ENCODE data around the gene AKR1C2. TPM values are rescaled to one million over a fixed set of nuclear protein-coding genes. Genes with fewer than 3 reads are reported as not detected.
"Not testable (repeated sequence)": the region's sequence is repeated elsewhere in the genome, so short reads cannot be mapped to it uniquely, and the experiment has no call there.

Gene AKR1C2
- total RNA-seq, 1 donor = 5.2 TPM

DNA sequence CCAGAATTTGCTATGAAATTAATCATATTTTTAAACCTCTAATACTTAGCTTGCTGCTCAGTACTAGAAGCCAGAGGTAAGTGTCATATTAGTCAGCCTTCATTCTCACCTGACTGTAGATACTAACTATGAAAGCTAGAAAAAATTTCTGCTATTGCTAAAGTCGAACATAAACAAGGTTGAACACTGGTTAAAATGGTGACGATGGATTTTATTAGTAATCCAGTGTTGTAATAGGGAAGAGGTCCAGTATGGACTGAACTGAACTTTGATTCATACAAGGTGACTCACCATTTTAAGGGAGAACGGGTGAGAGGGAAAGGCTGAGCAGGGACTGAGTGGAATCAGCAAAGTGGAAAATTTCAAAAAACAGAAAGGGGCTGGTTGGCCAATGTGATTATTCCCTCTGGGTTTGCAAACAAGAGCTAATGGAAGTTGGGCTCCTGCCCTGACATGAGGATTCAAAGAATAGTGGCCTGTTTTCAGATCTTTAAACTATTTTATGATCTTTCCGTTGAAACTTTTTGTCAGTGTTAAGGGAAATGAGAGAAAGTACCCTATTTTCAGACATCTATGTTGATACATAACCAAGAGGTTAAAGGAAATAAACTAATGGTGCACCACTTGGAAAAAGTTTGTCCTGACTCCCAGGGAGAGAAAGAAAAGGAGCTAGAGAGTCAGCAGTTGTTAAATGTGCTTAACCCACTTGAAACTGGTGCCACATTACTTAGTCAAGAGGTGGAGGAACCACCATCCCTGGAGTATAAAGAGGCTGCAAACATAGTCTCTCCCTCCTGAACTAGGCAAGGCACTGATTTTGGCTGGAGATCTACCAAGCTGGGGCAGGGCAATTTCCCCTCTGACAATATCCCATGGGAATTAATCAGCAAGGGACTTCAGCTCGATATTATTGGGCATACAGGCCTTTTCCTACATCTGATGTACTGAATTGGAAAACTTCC lies 55.7 kb downstream of the AKR1C2 start:
- TF ChIP-seq CTCF (IDR thresholded peaks at IDR 0.05; ENCODE audit: insufficient read depth, low read depth, low read length) = no peak
- DNase-seq (ENCODE audit: low read depth) = peak; percentile 97
- H3K4me3 ChIP-seq (ENCODE audit: low read depth, low read length) = no peak overlapping the region

DNA sequence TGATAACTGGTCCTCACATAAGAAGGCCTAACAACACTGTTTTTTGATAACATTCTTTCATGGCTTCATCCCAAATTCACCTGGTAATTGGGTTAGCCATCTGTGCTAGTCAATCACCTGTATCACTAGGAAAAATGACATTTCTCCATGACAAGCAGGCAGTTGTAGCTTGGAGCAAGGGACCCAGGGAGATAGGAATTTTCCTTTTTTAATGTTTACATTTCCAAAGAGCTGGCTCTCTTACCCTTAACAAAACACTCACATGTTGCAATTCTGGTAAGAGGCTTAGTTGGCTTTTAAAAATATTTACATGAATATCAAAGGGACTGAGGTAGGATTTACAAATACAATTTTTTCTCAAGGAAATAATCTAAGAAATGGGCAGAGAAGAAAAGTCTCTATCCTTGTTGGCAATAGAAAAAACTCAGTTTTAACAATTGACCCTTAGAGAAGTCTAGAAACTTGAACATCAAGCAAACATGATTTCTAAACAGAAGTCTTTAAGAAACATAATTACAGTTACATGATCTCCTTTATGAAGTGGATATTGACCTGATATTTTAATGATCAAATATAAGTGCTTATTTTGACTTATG lies 56.5 kb downstream of the AKR1C2 start:
- H3K4me3 ChIP-seq (ENCODE audit: low read depth, low read length) = no peak overlapping the region
- TF ChIP-seq CTCF (IDR thresholded peaks at IDR 0.05; ENCODE audit: insufficient read depth, low read depth, low read length) = no peak
- peak; percentile 81 for DNase-seq (ENCODE audit: low read depth)

DNA sequence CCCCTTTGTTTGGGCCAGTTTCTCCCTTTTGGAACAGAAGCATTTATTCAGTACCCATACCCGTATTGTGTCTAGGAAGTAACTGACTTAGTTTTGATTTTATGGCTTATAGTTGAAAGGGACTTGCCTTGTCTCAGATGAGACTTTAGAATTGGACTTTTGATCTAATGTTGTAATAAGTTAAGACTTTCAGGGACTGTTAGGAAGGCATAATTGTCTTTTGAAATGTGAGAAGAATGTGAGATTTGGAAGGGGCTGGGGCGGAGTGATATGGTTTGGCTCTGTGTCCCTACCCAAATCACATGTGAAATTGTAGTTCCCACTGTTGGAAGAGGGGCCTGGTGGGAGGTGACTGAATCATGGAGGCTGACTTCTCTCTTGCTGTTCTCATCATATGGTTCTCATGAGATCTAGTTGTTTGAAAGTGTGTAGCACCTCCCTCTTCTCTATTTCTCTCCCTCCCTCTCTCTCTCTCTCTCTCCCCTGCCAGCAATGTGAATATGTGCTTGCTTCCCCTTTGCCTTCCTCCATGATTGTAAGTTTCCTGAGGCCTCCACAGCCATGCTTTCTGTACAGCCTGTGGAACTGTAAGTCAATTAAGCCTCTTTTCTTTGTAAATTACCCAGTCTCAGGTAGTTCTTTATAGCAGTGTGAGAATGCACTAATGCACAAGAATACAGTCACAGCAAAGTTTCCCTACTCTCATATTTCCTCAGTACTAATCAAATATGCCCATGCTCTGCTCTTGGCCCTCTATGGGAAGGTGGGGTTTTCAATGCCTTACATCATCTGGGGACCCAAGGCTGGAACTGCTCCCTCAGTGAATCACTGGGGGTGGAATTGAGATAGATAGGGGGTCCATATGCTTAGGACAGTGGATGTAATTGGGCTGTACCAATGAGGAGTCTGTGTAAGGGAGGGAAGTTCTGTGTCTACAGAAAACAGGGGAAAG lies 57.6 kb downstream of the AKR1C2 start:
- H3K4me3 ChIP-seq (ENCODE audit: low read depth, low read length) = no peak overlapping the region
- no peak for DNase-seq (ENCODE audit: low read depth)
- TF ChIP-seq CTCF (IDR thresholded peaks at IDR 0.05; ENCODE audit: insufficient read depth, low read depth, low read length) = no peak

DNA sequence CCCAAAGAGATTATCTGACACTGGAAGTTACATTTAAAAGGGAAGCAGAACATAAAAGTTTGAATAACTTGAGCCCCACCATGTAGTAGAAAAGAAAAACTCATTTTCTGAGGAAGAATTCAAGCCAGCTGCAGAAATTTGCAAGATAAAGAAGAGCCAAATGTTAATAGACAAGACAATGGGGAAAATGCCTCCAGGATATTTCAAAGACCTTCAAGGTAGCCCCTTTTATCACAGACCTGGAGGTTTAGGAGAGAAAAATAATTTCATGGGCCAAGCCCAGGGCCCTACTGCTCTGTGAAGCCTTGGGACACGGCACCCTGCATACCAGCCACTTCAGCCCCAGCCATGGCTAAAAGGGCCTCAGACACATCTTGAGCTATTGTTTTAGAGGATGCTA lies 58.8 kb downstream of the AKR1C2 start:
- no peak overlapping the region for H3K4me3 ChIP-seq (ENCODE audit: low read depth, low read length)

GRCh38 chr10:4943821-4944220 lies 59.8 kb downstream of the AKR1C2 start:
- DNase-seq (ENCODE audit: low read depth) = no peak
- no peak for TF ChIP-seq CTCF (IDR thresholded peaks at IDR 0.05; ENCODE audit: insufficient read depth, low read depth, low read length)
- H3K4me3 ChIP-seq (ENCODE audit: low read depth, low read length) = no peak overlapping the region

More for the DNA sequence above, 58.8 kb downstream of the AKR1C2 start:
- no peak for TF ChIP-seq CTCF (IDR thresholded peaks at IDR 0.05; ENCODE audit: insufficient read depth, low read depth, low read length)
- DNase-seq (ENCODE audit: low read depth) = no peak

- not testable (repeated sequence) for DNase-seq (ENCODE audit: low read depth); H3K4me3 ChIP-seq (ENCODE audit: low read depth, low read length)
These were observed 60.2 kb downstream of the AKR1C2 start for GRCh38 chr10:4943416-4943815.

DNA sequence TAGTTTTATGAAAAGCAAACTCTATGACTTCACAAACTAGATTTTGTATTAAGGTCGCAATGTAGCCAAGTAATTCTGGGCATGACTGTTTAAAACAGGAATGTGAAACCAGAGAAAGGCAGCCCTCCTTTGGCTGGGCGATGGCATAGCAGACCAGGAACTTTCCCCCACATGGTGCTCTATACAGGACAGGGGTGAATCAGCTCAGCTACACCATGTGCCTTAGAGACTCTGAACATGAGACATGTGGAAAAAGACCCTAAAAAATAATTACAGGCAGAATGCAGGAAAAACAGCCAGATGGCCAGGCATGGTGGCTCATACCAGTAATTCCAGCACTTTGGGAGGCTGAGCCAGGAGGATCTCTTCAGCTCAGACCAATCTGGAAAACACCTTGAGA lies 60.7 kb downstream of the AKR1C2 start:
- peak; percentile 40 for DNase-seq (ENCODE audit: low read depth)
- H3K4me3 ChIP-seq (ENCODE audit: low read depth, low read length) = not testable (repeated sequence)

Data from fibroblast of villous mesenchyme (primary cell).